ENCODE data around the gene MROH9. TPM values are rescaled to one million over a fixed set of nuclear protein-coding genes. Genes with fewer than 3 reads are reported as not detected.
A peak's percentile ranks its signal among the peaks of the same experiment; 100 is the strongest.
"Not testable (repeated sequence)": the region's sequence is repeated elsewhere in the genome, so short reads cannot be mapped to it uniquely, and the experiment has no call there.

The MROH9 gene
- total RNA-seq, 1 donor from 2014 or later = not detected

GRCh38 chr1:170938281-170938680, 2.9 kb downstream of the MROH9 start:
- intact Hi-C loops (cut with DNase I) = no loop called here
- Histone ChIP-seq H3K36me3 (no peaks in the 10 kb centered on the region), H3K4me1 (no peaks in the 10 kb centered on the region), H3K27ac (no peak overlapping the region), H3K27me3 (no peaks in the 10 kb centered on the region), H3K9me3 (no peaks in the 10 kb centered on the region), H3K4me3 (no peak overlapping the region)
- DNase-seq (ENCODE audit: low spot score in 2 of 2) = no peak
- TF ChIP-seq CTCF (IDR thresholded peaks at IDR 0.05) = no peak

- no peak overlapping the region for H3K4me3 ChIP-seq
- H3K27ac ChIP-seq = no peak overlapping the region
- no peak for DNase-seq (ENCODE audit: low spot score in 2 of 2)
- H3K4me1 ChIP-seq = no peaks in the 10 kb centered on the region
- no peak for TF ChIP-seq CTCF (IDR thresholded peaks at IDR 0.05)
- H3K27me3 ChIP-seq = no peaks in the 10 kb centered on the region
- no peaks in the 10 kb centered on the region for H3K36me3 ChIP-seq
- intact Hi-C loops (cut with DNase I) = no loop called here
- H3K9me3 ChIP-seq = no peaks in the 10 kb centered on the region
These were observed 4.1 kb downstream of the MROH9 start for GRCh38 chr1:170939476-170939875.

- H3K4me1 ChIP-seq; H3K36me3 ChIP-seq; H3K4me3 ChIP-seq; H3K27me3 ChIP-seq; H3K27ac ChIP-seq; DNase-seq (ENCODE audit: low spot score in 2 of 2); H3K9me3 ChIP-seq; intact Hi-C loops (cut with DNase I): not testable (repeated sequence)
These were observed 16.4 kb downstream of the MROH9 start for GRCh38 chr1:170951744-170952143.

- intact Hi-C loops (cut with DNase I) = no loop called here
- Histone ChIP-seq H3K4me1 (no peaks in the 10 kb centered on the region), H3K27me3 (no peaks in the 10 kb centered on the region), H3K4me3 (no peak overlapping the region), H3K36me3 (no peaks in the 10 kb centered on the region), H3K9me3 (no peaks in the 10 kb centered on the region), H3K27ac (no peak overlapping the region)
- DNase-seq (ENCODE audit: low spot score in 2 of 2) = no peak
- TF ChIP-seq CTCF (IDR thresholded peaks at IDR 0.05) = no peak
These were observed 24.1 kb downstream of the MROH9 start for GRCh38 chr1:170959385-170959784.

- no peaks in the 10 kb centered on the region for H3K4me1 ChIP-seq
- no peak for TF ChIP-seq CTCF (IDR thresholded peaks at IDR 0.05)
- DNase-seq (ENCODE audit: low spot score in 2 of 2) = no peak
- no peaks in the 10 kb centered on the region for H3K36me3 ChIP-seq
- intact Hi-C loops (cut with DNase I) = no loop called here
- no peaks in the 10 kb centered on the region for H3K27me3 ChIP-seq
- H3K27ac ChIP-seq = no peak overlapping the region
- no peak overlapping the region for H3K4me3 ChIP-seq
- no peaks in the 10 kb centered on the region for H3K9me3 ChIP-seq
These were observed 29.2 kb downstream of the MROH9 start for GRCh38 chr1:170964506-170964905.

- no peak for DNase-seq (ENCODE audit: low spot score in 2 of 2)
- peak; percentile 37 to 68 (median 64) for TF ChIP-seq CTCF (IDR thresholded peaks at IDR 0.05)
- Histone ChIP-seq H3K27ac (no peak overlapping the region), H3K9me3 (no peaks in the 10 kb centered on the region), H3K36me3 (no peaks in the 10 kb centered on the region), H3K27me3 (no peaks in the 10 kb centered on the region), H3K4me3 (no peak overlapping the region), H3K4me1 (no peaks in the 10 kb centered on the region)
- intact Hi-C loops (cut with DNase I) = loop anchor here (2.0 kb wide), 2 partner anchors 260 to 346 kb away; no protein-coding TSS in a partner anchor
These were observed 31.9 kb downstream of the MROH9 start for GRCh38 chr1:170967042-170967910.
